H4 (cell line): Measurements from ENCODE around the gene PADI4. TPM values are rescaled to one million over a fixed set of nuclear protein-coding genes. Genes with fewer than 3 reads are reported as not detected.

ENCODE experiments used
- DNase-seq: peaks from one replicate; pipeline ENCODE4 v3.0.0-alpha.2; 2015; ENCODE audit warnings: low spot score
- total RNA-seq: library from RNA; depleted of rRNA; stranded (reverse); fragments of >200 nt; shearing (Covaris generic); gene quantifications from 2 replicates; pipeline ENCODE4 v1.2.3, GENCODE V29; 2014; rRNA removed

The PADI4 gene, protein sequence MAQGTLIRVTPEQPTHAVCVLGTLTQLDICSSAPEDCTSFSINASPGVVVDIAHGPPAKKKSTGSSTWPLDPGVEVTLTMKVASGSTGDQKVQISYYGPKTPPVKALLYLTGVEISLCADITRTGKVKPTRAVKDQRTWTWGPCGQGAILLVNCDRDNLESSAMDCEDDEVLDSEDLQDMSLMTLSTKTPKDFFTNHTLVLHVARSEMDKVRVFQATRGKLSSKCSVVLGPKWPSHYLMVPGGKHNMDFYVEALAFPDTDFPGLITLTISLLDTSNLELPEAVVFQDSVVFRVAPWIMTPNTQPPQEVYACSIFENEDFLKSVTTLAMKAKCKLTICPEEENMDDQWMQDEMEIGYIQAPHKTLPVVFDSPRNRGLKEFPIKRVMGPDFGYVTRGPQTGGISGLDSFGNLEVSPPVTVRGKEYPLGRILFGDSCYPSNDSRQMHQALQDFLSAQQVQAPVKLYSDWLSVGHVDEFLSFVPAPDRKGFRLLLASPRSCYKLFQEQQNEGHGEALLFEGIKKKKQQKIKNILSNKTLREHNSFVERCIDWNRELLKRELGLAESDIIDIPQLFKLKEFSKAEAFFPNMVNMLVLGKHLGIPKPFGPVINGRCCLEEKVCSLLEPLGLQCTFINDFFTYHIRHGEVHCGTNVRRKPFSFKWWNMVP
- 0.27 TPM in 2 replicates for total RNA-seq

DNA sequence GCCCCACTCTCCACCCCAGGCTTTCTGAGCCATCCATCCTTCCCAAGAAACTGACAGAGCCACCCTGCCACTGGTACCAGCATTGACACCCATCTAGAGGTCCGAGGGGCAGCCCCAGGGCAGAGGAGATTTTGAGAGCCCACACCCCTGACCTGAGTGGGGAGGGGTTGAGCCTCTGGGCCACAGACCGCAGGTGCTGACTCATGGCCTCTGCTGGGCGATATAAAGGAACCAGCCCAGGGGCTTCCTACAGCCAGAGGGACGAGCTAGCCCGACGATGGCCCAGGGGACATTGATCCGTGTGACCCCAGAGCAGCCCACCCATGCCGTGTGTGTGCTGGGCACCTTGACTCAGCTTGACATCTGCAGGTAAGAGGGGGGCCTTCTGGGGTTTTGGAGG lies at the start of gene PADI4:
PADI4 (plus strand) TSS at position 252 of the 400 bp plus-strand sequence; CDS start at position 278, 26 bp downstream.
- DNase-seq = no peak

DNA sequence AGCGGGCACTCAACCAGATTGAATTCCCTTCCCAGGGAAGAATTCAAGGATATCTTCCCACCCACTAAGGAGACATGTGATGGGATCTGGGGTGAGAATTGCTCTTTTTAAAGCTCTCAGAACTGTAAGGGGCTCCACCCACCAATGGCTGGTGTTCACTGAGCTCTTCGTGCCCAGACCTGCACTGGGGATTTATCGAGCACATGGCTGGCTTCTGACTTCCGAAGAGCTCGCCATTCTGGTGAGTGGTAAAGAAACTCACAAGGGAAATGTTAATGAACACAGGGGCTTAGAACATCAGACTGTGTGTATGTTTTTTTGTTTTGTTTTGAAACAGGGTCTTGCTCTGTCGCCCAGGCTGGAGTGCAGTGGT lies 49.3 kb upstream of the PADI4 start:
- no peak for DNase-seq

DNA sequence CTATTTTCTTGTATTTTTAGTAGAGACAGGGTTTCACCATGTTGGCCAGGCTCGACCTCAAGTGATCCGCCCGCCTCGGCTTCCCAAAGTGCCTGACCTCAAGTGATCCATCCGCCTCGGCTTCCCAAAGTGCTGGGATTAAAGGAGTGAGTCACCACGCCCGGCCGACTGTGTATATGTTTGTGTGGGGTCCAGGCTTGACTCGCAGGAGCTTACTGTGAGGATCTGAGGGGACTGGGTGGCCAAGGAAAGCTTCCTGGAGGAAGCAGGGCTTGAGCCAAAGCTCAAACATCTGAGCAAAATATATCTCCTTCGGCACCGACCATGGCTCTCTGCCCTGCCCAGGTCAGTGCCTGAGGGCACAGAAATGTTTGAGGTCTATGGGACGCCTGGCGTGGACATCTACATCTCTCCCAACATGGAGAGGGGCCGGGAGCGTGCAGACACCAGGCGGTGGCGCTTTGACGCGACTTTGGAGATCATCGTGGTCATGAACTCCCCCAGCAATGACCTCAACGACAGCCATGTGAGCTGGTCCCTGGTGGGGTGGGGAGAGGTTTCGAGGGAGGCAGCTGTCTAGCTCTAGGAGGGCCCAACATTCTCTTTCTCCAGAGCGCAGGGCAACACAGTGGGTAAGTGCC lies 48.6 kb upstream of the PADI4 start:
- peak; percentile 82 for DNase-seq

DNA sequence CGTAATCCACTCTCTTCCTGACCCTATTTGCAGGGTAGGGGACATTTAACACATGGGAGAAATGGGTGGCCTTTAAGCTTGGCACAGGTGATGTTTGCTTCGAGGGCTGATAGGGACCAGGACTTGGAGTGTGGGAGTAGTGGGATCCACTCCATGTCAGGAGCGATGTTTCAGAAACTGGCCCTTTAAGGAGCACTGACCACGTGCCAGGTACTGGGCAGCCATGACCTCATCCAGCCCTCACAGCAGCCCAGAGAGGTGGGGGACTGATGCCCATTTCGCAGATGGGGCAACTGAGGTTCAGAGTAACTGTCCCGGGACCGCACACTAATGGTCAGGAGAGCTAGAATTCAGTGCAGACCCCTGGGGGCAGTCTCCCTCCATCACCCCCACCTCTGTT lies 47.7 kb upstream of the PADI4 start:
- no peak for DNase-seq

DNA sequence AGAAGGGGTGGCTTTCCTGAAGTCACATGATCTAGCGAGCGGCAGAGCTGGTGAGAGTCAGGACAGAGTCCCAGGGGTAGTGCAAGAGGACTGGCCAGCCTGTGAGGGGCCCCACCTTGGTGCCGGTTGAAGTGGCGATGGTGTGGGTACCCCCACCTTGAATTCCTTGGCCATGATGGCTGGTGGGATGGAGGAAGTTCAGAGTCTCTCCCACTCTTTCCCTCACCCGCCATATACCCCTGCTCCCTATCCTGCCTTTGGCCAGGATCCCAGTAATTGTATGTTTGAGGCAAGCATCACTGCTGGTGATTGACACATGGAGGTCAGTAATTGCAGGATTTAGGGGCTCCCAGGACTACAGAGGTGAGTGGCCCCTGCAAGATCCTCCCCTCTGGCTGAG lies 47.3 kb upstream of the PADI4 start:
- DNase-seq = no peak

DNA sequence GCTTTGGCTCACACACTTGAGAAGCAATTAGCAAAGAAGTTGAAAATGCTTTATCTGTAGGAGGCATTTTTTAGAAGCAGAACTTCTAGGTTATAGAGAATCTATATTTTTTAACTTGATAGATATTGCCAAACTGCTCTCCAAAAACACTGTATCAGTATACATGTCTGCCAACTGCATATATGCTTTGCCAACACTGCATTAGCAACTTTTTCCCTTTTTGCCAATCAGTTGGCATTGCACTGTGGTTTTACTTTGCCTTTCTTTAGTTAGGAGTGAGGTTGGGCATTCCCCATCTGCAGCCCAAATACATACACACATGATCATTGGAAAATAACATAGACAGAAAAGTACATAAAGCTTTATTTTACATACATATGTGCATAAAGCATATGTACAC lies 44.1 kb upstream of the PADI4 start:
- no peak for DNase-seq

DNA sequence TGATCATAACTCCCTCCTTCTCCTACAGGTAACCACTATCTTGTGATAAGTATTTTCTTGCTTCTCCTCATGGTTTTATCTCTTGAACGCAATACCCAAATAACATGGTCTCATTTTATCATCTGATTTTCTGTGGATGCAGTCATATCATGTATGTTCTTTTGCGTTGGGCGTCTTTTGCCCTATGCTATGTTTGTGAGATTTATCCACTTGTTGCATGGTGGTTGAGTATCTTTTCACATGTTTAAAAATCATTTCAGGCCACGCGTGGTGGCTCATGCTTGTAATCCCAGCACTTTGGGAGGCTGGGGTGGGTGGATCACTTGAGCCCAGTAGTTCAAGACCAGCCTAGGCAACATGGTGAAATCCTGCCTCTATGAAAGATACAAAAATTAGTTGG lies 43.5 kb upstream of the PADI4 start:
- no peak for DNase-seq

DNA sequence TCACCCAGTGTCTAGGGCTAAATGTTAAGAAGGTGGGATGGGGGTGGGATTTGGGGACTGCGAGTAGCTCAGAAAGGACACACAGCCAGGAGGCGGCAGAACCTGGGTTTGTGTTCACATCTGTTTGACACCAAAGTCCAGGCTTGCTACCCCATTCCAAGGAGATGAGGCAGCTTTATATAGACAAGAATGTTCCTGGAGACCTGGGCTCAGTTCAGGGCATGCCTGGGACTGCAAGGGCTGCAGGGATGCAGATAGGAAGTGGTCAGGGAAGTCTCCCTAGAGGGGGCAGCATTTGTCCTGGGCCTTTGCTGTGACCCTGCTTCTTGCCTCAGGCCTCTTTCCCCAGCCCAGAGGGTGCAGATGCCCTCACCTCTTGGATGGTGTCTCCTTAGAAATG lies 42.8 kb upstream of the PADI4 start:
- DNase-seq = no peak

DNA sequence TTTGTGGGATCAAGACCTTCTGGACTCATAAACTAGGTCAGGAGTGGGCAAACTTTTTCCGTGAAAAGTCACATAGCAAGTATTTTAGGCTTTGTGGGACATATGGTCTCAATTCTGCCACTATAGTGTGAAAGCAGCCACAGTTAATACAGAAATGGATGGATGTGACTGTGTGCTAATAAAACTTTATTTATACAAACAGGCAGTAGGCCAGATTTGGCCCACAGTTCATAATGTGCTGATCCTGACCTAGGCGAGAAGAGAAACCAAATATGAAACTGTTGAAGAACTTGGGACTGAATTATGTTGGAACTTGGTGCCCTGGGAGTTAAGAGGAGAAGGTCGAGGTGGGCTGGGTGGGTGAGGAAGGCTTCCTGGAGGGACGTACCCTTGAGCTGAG lies 42.0 kb upstream of the PADI4 start:
- no peak for DNase-seq

DNA sequence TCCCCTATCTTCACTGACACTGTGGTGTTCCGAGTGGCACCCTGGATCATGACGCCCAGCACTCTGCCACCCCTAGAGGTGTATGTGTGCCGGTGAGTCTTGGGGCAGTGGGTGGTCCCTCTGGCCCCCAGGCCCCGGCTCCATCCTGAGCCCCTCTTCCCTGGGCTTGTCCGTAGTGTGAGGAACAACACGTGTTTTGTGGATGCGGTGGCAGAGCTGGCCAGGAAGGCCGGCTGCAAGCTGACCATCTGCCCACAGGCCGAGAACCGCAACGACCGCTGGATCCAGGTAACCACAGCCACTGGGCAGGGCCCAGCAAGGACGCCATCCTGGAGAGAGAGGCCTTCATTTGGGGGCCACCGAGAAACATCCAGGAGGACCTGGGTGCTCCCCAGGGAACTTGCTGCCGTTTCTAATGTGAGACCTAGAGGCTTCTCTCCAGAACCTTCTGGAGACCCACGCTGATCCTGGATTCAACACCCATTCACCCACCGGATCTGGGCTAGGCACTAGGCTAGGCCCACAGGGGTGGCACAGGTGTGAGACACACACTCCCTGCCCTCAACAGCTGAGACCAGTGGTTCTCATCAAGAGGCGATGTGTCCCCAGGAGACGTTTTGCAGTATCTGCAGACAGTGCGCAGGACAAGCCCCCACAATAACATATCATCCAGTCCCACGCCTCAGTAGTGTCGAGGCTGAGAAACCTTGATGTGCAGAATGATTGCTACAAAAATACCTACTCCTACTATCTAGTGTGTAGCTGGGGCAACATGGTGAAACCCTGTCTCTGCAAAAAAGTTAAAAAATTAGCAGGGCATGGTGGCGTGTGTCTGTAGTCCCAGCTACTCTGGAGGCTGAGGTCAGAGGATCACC lies 36.9 kb upstream of the PADI4 start:
- no peak for DNase-seq

DNA sequence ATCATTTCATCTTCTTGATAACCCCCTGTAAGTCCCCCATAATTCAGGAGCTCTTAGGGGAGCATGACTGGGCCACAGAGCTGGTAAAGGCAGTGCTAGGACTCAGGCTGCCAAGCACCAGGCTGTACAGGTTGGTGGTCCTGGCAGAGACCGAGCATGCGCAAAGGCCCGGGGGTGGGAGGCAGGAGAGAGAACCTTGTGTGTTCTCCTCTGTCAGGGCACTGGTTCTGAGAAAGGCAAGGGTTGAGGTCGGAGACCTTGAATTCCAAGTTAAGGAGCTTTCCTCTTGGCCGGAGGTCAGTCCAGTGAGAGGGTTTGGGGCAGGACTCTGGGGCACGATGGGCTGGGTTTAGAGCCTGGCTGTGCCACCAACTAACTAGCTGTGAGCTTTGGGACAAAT lies 35.9 kb upstream of the PADI4 start:
- no peak for DNase-seq

DNA sequence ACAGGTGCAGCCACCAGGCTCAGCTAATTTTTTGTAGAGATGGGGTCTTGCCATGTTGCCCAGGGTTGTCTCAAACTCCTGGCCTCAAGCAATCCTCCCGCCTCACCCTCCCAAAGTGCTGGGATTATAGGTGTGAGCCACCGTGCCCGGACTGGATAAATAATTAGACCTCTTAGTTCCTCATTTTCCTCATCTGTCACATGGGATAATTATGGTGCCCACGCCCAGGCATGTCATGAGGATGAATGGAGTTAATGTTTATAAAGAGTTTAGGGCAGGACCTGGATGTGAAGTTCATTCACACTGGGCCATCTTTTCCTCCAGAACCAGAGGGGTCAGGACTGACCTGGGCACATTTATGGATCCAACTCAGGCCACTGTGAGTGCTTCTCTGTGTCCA lies 35.4 kb upstream of the PADI4 start:
- DNase-seq = no peak

DNA sequence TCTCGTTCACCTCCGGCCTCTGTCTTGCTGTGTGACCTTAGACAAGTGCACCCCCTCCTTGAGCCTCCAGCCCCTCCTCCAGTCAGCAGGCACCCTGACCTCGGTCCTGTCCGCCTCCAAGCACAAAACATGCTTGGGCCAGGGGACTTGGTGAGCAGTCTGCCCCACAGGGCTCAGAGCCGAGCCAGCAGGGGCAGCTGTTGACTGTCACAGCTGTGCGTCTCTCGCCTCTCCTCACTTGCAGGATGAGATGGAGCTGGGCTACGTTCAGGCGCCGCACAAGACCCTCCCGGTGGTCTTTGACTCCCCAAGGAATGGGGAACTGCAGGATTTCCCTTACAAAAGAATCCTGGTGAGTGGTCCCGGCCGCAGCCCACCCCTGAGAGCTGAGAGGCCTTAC lies 34.9 kb upstream of the PADI4 start:
- DNase-seq = no peak

DNA sequence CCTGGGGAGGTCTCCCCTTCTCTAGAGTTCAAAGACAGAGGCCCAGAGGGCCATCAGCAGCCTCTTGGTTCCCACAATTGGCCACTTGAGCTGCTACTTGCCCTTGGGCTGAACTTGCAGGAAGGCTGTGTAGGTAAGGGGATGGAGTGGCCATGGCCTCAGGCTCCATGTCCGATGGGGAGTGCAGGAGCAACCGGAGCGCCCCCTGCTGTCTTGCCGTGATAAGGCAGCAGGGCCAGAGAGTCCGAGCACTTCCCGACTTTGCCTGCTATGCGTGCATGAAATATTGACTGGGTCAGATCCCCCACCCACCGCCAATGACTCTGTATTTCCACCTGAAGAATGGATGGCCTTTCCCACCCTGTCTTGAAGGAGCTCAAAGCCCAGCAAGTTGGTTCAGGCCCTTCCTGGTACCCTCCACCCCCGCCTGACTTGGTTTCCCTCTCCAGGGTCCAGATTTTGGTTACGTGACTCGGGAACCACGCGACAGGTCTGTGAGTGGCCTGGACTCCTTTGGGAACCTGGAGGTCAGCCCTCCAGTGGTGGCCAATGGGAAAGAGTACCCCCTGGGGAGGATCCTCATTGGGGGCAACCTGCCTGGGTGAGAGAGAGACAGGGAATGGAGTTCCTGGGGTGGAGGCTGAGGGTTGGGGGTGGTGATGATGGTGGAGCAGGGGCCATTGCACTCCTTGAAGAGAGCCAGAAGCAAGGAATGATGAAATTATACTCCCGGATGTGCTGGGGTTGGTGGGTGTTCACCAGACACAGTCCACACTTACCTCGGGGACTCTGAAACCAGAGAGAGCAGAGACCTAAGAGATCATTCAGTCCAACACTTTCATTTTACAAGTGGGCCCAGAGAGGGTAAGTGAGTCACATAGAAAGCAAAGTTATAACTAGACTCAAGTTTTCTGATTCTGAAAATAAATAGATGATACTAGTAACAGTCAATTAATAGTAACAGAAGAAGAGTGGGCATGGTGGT lies 33.5 kb upstream of the PADI4 start:
- DNase-seq = peak; percentile 49

DNA sequence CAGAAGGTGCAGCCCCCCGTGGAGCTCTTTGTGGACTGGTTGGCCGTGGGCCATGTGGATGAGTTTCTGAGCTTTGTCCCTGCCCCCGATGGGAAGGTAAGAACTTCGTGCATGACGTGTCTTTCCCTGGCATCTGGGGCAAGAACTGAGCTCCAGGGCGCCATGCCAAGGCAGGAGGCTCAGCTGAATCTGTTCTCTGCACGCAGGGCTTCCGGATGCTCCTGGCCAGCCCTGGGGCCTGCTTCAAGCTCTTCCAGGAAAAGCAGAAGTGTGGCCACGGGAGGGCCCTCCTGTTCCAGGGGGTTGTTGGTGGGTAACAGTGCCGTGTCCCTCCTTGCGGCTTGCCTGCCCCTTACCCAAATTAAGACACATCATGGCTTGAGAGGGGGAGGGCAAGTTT lies 31.4 kb upstream of the PADI4 start:
- DNase-seq = peak; percentile 95

DNA sequence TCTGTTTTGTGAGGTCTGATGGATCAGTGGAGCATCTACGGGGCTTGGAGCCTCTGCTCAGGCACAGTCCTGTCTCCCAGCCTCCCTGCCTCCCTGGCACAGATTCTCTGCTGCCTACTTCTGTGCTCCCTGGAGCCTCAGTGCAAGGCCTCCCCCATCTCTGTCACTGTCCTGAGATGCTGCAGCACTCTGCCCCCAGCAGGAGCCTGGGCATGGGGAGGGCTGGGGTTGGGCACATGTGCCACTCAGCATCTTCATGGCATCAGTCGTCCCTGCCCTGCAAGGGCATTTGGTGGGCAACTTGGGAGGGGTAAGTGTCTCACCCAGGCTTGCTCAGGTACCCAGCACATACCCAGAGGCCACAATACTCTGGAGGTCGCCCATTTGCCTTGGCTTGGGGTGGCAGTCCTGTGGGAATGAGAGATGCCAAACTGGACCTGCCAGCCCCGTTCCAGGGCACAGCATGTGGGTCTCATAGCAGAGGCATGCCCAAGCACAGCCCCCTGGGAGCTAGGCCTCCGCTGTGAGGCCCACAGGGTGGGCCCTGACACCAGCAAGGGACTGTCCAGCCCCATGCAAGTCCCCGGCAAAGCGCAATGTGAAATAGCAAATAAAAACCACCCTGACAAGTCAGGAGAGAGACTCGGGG lies 30.4 kb upstream of the PADI4 start:
- no peak for DNase-seq

DNA sequence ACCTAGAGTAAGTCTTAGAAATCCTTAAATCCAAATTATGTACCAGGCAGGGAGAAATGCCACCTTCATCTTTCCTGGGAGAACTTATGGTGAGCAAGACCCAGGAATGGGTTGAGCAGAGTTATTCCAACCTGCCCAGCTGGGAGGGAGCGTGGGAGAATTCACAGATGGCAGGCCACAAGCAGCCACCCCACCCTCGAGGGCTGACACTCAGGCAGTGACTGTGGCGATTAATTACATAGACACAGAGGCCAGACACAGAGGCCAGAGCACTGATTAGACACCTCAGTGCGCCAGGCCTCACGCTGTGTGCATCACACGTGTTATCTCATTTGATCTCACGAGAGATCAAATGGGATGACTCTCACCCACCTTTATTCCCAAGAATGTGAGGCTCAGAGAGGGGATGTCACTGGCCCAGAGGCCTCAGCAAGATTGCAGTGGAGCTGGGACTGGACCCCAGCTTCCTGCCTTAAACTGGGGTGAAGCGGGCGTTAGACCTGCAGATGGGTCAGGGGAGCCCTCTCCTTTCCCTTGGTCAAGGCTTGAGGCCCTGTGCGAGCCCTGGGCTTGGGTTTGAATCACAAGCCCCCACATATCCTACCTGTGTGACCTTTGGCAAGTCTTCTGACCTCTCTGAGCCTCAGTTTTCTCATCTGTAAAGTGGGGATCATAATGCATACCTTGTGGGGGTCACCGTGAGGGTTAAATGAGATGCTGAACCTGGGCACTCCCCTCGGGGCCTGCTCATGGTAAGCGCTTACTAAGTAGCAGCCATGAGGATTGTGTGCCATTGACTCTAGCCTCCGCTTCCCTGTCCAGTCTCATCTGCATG lies 28.8 kb upstream of the PADI4 start:
- DNase-seq = no peak

DNA sequence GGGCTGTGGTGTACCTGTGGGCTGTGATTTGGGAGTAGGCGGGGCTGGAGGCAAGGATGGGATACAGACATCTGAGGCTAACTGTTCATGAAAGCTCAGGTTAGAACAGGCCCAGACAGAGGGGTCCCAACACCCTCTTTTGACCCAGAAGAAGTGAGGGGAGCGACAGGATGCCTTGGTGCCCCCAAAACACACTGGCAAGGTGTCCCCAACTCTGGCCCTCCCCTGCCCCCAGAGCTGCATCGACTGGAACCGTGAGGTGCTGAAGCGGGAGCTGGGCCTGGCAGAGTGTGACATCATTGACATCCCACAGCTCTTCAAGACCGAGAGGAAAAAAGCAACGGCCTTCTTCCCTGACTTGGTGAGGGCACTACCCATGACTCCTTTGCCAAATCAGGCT lies 27.6 kb upstream of the PADI4 start:
- no peak for DNase-seq

DNA sequence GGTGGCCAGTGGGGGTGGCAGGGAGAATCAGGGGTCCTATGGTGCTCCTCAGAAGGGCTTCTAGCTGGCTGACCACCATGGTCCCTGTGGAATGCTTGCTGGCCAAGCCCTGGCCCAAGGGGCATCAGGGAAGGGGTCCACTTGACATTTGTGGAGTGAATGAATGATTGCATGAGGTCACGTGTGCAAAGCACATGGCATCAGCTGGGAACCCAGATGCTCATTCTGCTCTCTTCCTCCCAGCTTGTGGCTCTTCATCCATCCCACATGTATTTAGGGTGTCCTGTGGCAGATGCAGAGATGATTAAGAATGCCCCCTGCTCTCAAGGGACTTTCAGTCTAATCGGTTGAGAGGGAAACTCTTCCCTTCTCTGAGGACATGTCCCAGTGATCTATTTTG lies 27.1 kb upstream of the PADI4 start:
- DNase-seq = no peak
